HG03457 (cell line): ENCODE measurements around the gene TRMT112.
A peak's percentile ranks its signal among the peaks of the same experiment; 100 is the strongest.

ENCODE experiments used
- ATAC-seq: cut with Tn5 transposase; IDR thresholded peaks from one replicate; pipeline ENCODE4 v1.9.1; 2021; ENCODE audit warnings: moderate number of reproducible peaks; ENCODE audit not compliant: unreplicated experiment

The TRMT112 gene

DNA sequence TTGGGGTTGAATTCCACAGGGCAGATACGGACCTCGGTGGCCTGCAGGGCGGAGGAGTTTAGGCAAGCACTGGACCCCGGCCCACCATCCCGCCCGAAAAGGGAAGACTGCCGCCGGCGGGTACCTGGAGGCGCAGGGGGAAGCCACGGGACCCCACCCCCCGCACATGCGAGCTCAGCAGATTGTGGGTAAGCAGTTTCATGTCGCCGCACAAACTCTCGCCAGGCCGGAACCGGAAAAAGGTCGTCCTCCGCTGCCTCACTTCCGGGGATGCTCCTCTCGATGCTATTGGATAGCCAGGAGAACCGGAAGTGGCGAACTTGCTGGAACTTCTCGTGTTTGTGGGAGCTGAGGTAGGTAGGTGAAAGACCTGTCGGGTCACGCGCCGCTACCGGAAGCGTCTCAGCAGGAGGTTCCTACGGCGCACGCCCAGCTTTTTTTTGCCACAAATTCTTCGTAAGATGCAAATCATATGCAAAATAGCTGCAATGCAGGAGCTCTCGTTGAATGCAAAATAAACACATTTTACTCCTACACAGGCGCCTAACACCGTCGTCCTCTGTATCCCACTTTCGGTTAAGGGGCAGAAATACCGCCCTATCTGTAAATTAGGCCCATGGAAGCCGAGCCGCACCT lies at the start of gene TRMT112:
TSS of gene TRMT112 (minus strand) at position 235 of the 636 bp plus-strand sequence. CDS start at position 202, 33 bp downstream.
- peak; percentile 34 for ATAC-seq

DNA sequence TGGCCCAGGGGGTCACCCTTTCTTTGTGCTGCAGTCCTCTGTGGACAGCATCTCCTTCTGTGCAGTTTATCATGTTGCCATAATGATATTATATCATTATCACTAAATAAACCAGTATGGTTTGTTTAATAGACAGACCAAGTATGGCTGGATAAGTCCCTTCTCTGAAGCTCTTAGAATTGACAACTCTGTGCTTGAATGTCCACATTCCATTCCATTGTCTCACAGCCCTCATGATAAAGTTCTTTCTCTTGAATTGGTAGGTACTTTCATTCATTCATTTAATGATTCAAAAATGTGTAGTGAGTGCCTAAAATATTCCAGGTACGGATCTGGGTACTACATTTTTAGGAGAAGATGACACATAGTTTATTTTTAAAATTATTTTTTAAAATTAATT lies 49.4 kb upstream of the TRMT112 start:
- no peak for ATAC-seq

DNA sequence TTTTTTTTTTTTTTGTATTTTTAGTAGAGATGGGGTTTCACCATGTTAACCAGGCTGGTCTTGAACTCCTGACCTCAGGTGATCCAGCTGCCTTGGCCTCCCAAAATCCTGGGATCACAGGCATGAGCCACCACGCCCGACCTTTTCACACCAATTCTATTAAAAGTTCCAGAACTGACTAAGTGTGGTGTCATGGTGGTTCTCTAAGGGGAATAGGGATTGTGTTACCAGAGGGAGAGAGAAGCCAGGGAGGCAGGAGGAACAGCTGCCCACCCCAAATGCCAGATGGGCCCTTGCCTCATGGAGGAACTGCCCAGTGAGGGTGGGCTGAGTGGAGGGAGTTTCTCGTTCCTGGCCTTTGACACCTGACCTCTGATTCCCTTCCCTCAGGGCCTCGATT lies 47.6 kb upstream of the TRMT112 start:
- ATAC-seq = no peak

GRCh38 chr11:64364435-64364834 lies 47.1 kb upstream of the TRMT112 start:
- no peak for ATAC-seq

DNA sequence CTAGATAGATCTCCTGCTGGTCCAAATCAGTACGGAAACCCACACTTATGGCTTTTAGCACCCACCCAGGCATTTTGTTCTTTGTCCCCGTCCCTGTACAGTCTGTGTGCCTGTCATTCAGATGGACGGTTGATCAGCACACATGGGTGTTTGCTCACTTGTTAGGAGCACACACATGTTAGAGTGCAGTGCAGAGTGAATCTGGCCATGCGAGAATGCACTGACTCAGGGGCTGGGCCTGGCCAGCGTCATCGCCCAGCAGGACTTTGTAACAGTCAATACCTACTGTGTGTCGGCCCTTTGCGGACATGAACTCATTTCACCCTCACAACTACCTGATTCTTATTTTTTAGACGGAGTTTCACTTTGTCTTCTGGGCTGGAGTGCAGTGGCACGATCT lies 45.0 kb upstream of the TRMT112 start:
- no peak for ATAC-seq

DNA sequence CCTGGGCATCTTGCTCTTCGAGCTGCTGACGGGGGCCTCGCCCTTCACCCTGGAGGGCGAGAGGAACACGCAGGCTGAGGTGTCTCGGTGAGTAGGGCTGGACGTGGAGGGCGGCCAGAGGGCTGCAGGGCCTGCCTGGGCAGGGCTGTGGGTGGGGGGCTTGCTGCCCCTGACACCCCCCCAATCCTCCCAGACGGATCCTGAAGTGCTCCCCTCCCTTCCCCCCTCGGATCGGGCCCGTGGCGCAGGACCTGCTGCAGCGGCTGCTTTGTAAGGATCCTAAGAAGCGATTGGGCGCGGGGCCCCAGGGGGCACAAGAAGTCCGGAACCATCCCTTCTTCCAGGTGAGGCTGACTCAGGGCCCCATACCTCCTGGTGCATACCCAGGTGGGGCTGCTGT lies 44.3 kb upstream of the TRMT112 start:
- no peak for ATAC-seq

DNA sequence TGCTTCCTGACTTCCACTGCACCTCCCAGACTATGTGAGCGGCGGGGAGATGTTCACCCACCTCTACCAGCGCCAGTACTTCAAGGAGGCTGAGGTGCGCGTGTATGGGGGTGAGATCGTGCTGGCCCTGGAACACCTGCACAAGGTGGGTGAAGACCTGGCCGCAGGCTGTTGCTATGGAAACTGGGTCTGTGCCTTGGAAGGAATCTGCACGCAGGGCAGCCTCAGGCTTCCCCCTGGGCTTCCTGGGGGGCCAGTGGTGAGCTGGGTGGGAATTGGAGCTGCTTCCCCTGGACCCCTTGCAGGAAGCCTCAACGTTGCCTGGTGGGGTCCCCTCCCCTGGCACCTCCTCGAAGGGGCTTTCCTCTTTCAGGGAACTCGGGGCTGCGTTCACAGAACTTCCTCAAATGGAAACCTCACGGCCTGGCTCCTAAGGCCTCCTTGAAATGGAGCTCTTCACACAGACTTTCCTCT lies 43.1 kb upstream of the TRMT112 start:
- ATAC-seq = no peak

DNA sequence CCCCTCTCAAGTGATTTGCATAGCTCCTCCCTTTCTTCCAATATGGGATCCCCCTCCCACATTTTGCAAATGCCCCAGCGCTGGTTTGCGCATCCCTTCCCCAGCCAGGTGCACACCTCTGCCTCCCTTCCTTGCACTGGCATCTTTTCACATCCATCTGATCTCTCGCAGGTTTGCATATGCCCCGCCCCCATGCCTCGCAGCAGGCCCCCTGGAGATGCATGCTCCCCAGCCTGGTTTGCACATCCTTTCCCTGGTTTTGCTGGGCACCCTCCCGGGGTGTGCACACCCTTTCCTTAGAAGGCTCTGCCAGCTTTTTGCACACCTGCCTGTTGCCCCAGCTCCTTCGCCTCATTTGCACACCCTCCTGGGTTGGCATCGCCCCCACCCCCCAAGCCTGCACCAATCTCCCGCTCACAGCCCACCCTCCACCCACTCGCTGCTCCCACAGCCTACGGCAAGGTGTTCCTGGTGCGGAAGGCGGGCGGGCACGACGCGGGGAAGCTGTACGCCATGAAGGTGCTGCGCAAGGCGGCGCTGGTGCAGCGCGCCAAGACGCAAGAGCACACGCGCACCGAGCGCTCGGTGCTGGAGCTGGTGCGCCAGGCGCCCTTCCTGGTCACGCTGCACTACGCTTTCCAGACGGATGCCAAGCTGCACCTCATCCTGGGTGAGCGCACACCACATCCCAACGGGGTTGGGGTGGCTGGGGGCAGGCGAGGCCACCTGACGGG lies 42.5 kb upstream of the TRMT112 start:
- no peak for ATAC-seq

GRCh38 chr11:64358907-64359711 lies 41.8 kb upstream of the TRMT112 start, which contains the start of gene RPS6KA4:
RPS6KA4 (plus strand) TSS chr11:64359162; CDS start chr11:64359236, 74 bp downstream.
- ATAC-seq = no peak

GRCh38 chr11:64358536-64358906 lies 41.2 kb upstream of the TRMT112 start:
- ATAC-seq = no peak

- no peak for ATAC-seq
These were observed 40.7 kb upstream of the TRMT112 start for GRCh38 chr11:64357904-64358535.

DNA sequence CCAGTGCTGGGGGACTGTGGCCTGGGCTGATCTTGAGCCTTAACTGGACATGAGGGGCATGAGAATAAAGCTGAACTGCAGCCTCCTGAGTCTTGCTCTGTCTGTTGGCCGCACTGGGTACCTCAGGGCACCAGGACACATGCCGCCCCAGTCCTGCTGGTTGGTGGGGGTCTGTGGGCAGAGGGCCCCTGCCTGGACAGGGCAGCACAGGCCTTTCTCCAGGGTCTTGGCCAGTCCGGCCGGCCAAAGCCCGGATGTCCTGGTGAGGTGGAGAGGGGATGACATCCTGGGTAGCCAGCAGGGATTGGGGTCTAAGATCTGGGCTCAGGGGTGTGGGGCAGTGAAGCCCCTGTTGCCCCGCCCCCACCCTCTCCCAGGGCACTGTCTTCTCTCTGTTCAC lies 40.1 kb upstream of the TRMT112 start:
- no peak for ATAC-seq

DNA sequence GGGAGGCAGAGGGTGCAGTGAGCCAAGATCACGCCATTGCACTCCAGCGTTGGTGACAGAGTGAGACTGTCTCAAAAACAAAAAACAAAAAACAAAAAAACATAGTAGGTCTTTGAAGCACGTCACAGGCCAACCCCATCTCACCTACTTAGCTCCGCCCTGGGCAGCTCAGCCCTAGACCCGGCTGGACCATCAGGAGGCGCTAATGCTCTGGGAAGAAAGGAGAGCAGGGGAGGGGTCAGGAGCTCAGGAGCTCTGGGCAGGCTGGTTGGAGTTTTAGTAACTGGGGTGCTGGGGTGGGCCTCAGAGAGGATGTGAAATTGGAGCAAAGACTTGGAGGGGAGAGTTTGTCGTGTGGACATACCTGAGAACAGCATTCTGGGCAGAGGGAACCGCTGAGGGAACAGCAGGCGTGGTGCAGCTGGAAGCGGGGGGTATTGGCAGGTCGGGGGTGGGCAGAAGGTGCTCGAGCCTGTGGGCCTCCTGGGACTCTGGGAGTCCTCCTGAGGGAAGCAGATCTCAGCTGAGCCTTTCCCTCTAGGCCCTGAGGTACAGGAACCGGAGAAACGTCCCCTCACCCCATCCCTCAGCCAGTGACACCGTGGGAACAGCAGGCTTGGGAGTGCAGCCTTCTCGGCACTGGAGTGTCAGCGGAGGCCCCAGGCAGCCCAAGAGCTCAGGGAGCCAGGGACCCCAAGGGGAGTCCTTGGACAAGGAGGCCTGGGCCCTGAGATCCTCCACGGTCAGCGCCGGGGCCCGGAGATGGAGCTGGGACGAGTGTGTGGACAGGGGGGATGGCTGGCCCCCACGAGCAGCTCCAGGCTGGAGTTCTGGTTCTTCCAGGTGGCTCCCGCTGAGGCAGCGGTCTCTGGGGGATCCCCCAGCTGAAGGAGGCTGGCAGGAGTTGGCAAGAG lies 39.4 kb upstream of the TRMT112 start:
- no peak for ATAC-seq

- ATAC-seq = no peak
These were observed 38.0 kb upstream of the TRMT112 start for GRCh38 chr11:64355078-64355940.

GRCh38 chr11:64353715-64354506 lies 36.6 kb upstream of the TRMT112 start:
- no peak for ATAC-seq

DNA sequence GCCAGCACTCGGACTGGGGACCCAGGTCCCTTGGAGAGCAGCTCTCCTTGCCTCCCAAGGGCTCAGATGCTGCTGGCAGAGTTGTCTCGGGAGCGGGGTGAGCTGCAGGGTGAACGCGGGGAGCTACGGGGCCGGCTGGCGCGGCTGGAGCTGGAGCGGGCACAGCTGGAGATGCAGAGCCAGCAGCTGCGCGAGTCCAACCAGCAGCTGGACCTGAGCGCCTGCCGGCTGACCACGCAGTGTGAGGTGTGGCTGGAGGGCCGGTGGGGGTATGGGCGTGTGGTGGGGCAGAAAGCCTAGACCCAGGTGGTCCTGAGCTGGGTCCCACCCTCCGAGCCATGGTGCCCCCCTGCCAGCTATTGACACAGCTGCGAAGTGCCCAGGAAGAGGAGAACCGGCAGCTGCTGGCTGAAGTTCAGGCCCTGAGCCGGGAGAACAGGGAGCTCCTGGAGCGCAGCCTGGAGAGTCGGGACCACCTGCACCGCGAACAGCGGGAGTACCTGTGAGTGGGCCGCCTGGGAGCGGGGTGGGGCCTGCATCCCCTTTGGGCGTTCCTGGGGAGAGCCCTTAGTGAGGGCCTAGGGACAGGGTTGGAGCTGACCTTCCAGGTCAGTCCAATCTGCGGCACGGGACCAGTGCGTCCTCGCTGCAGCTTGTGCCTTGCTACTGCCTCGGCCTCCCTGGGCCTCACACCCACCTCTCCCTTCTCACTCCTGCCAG lies 35.8 kb upstream of the TRMT112 start:
- ATAC-seq = no peak

GRCh38 chr11:64352099-64352994 lies 35.0 kb upstream of the TRMT112 start:
- no peak for ATAC-seq
